Inferior parietal cortex (tissue), 1 donor: ENCODE measurements around the gene ODC1.
"Not testable (repeated sequence)": the region's sequence is repeated elsewhere in the genome, so short reads cannot be mapped to it uniquely, and the experiment has no call there.

Source experiments
- DNase-seq: peaks from one replicate; pipeline ENCODE4 v3.0.0-alpha.2; 2016; ENCODE audit errors: extremely low spot score

The ODC1 gene

GRCh38 chr2:10447895-10448575, at the start of gene ODC1:
ODC1 (minus strand) TSS chr2:10448327; CDS start chr2:10445032, 3,295 bp downstream.
- peak; percentile 82 for DNase-seq

GRCh38 chr2:10497797-10498251, 49.7 kb upstream of the ODC1 start:
- peak; percentile 23 for DNase-seq

GRCh38 chr2:10495988-10496313, 47.8 kb upstream of the ODC1 start:
- no peak for DNase-seq

GRCh38 chr2:10495311-10495987, 47.3 kb upstream of the ODC1 start:
- no peak for DNase-seq

- no peak for DNase-seq
Measured at GRCh38 chr2:10494351-10495066, 46.4 kb upstream of the ODC1 start.

GRCh38 chr2:10493634-10494281, 45.6 kb upstream of the ODC1 start:
- no peak for DNase-seq

- no peak for DNase-seq
Measured at GRCh38 chr2:10493075-10493633, 45.0 kb upstream of the ODC1 start.

GRCh38 chr2:10490806-10491291, 42.7 kb upstream of the ODC1 start:
- no peak for DNase-seq

GRCh38 chr2:10489842-10490555, 41.9 kb upstream of the ODC1 start:
- peak; percentile 10 for DNase-seq

- DNase-seq: not testable (repeated sequence)
Measured at GRCh38 chr2:10488142-10488541, 40.0 kb upstream of the ODC1 start.

GRCh38 chr2:10487741-10488104, 39.6 kb upstream of the ODC1 start:
- not testable (repeated sequence) for DNase-seq

- no peak for DNase-seq
Measured at GRCh38 chr2:10487081-10487740, 39.1 kb upstream of the ODC1 start.

GRCh38 chr2:10486601-10487079, 38.5 kb upstream of the ODC1 start:
- DNase-seq: no peak

- no peak for DNase-seq
Measured at GRCh38 chr2:10486091-10486490, 38.0 kb upstream of the ODC1 start.

GRCh38 chr2:10482913-10483312, 34.8 kb upstream of the ODC1 start:
- DNase-seq: no peak

GRCh38 chr2:10482460-10482859, 34.3 kb upstream of the ODC1 start:
- DNase-seq: no peak

- no peak for DNase-seq
Measured at GRCh38 chr2:10481666-10482157, 33.6 kb upstream of the ODC1 start.

GRCh38 chr2:10481055-10481665, 33.0 kb upstream of the ODC1 start:
- DNase-seq: no peak

GRCh38 chr2:10480359-10480949, 32.3 kb upstream of the ODC1 start:
- DNase-seq: no peak
